ENCODE measurements around the gene TLE4. TPM values are rescaled to one million over a fixed set of nuclear protein-coding genes. Genes with fewer than 3 reads are reported as not detected.

TLE4 gene
- polyA plus RNA-seq, 2 of the 4 experiments (the other 2 are of a cell fraction), result 14.3 to 23.1 TPM

GRCh38 chr9:79562749-79563386 lies 8.9 kb upstream of the TLE4 start (continued):
- TF ChIP-seq HMGXB4 (CRISPR knock-in tag; IDR thresholded peaks at IDR 0.05; ENCODE audit: borderline replicate concordance) (no peak), MYC (IDR thresholded peaks at IDR 0.05; ENCODE audit: borderline replicate concordance, low read length) (no peak), KDM1A (IDR thresholded peaks at IDR 0.05; ENCODE audit: low read depth) (no peak)

GRCh38 chr9:79564105-79564504 lies 7.7 kb upstream of the TLE4 start:
- ATAC-seq, result no peak
- no peak for FAIRE-seq

GRCh38 chr9:79565245-79565644 lies 6.5 kb upstream of the TLE4 start:
- Histone ChIP-seq H3K4me3 (no peak overlapping the region), H3K9me3 (no peaks in the 10 kb centered on the region), H3K27ac (no peak overlapping the region), H3K4me2 (no peak overlapping the region), H3K4me1 (no peaks in the 10 kb centered on the region)
- ChIA-PET POLR2A (no interaction called here), CTCF (no interaction called here)
- TF ChIP-seq FOSL2 (IDR thresholded peaks at IDR 0.05) (no peak), FOSL2 (CRISPR knock-in tag; IDR thresholded peaks at IDR 0.05) (no peak), MYC (IDR thresholded peaks at IDR 0.05; ENCODE audit: borderline replicate concordance, low read length) (no peak), CHD2 (IDR thresholded peaks at IDR 0.05; ENCODE audit: low read length, partially characterized antibody) (no peak), NFE2L2 (conservative IDR thresholded peaks at IDR 0.05; ENCODE audit: low read length) (no peak)
- TF ChIP-seq, protein P1, sequence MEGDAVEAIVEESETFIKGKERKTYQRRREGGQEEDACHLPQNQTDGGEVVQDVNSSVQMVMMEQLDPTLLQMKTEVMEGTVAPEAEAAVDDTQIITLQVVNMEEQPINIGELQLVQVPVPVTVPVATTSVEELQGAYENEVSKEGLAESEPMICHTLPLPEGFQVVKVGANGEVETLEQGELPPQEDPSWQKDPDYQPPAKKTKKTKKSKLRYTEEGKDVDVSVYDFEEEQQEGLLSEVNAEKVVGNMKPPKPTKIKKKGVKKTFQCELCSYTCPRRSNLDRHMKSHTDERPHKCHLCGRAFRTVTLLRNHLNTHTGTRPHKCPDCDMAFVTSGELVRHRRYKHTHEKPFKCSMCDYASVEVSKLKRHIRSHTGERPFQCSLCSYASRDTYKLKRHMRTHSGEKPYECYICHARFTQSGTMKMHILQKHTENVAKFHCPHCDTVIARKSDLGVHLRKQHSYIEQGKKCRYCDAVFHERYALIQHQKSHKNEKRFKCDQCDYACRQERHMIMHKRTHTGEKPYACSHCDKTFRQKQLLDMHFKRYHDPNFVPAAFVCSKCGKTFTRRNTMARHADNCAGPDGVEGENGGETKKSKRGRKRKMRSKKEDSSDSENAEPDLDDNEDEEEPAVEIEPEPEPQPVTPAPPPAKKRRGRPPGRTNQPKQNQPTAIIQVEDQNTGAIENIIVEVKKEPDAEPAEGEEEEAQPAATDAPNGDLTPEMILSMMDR (IDR thresholded peaks at IDR 0.05), result no peak
- TF ChIP-seq, protein P2, sequence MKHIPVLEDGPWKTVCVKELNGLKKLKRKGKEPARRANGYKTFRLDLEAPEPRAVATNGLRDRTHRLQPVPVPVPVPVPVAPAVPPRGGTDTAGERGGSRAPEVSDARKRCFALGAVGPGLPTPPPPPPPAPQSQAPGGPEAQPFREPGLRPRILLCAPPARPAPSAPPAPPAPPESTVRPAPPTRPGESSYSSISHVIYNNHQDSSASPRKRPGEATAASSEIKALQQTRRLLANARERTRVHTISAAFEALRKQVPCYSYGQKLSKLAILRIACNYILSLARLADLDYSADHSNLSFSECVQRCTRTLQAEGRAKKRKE (CRISPR knock-in tag; IDR thresholded peaks at IDR 0.05; ENCODE audit: low read depth), result no peak
- TF ChIP-seq, protein P3, sequence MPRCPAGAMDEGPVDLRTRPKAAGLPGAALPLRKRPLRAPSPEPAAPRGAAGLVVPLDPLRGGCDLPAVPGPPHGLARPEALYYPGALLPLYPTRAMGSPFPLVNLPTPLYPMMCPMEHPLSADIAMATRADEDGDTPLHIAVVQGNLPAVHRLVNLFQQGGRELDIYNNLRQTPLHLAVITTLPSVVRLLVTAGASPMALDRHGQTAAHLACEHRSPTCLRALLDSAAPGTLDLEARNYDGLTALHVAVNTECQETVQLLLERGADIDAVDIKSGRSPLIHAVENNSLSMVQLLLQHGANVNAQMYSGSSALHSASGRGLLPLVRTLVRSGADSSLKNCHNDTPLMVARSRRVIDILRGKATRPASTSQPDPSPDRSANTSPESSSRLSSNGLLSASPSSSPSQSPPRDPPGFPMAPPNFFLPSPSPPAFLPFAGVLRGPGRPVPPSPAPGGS (IDR thresholded peaks at IDR 0.05), result no peak
- WGBS (ENCODE audit: missing lambda C conversion rate), result 78% methylated on average over 2 of the region's 2 CpGs
- FAIRE-seq (no peak), ATAC-seq (no peak), DNase-seq (ENCODE audit: low read depth in 1 of 2, low spot score in 1 of 2) (no peak)

More at GRCh38 chr9:79564105-79564504, 7.7 kb upstream of the TLE4 start:
- 88% methylated on average over 2 of the region's 2 CpGs for WGBS (ENCODE audit: missing lambda C conversion rate)
- no peak for DNase-seq (ENCODE audit: low read depth in 1 of 2, low spot score in 1 of 2)
- H3K4me1 ChIP-seq, result 0 out of 3 replicates have a peak, but pooled peaks cover 4% of the 10 kb centered on the region
- ChIA-PET CTCF (no interaction called here), POLR2A (no interaction called here)
- no peak for TF ChIP-seq NPAS2 (CRISPR knock-in tag; IDR thresholded peaks at IDR 0.05; ENCODE audit: borderline replicate concordance)
- TF ChIP-seq JUNB (IDR thresholded peaks at IDR 0.05), result no peak
- H3K4me3 ChIP-seq, result no peak overlapping the region
- no peak overlapping the region for H3K4me2 ChIP-seq
- H3K9me3 ChIP-seq, result no peaks in the 10 kb centered on the region
- H3K27ac ChIP-seq, result no peak overlapping the region

DNA sequence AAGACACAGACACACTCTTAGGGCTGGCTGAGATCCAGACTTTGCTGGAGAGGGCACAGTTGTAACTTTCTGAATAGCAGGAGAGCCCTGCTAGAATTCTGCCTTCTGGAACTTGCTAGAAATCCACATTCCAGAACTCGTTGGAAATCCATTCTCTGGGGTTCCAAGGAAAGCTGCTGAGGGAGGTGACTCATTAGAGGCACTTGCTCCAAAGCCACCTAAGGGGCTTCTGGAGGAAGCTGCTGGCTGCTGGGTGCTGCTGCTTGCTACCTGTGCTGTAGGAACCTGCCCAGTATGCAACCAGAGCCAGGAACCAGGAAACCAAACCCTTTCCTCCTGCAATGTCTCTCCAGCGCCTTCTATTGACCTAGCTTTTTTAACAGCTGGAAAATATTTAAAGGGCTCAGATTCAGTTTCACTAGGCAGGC lies 4.1 kb upstream of the TLE4 start:
- Histone ChIP-seq H3K4me1 (no peaks in the 10 kb centered on the region), H3K9me3 (no peaks in the 10 kb centered on the region), H3K4me2 (no peak overlapping the region), H3K4me3 (no peak overlapping the region), H3K27ac (no peak overlapping the region)
- DNase-seq (ENCODE audit: low read depth in 1 of 2, low spot score in 1 of 2) (peak in 1 of 2 experiments; percentile 14), FAIRE-seq (no peak), ATAC-seq (no peak)
- TF ChIP-seq SREBF2 (IDR thresholded peaks at IDR 0.05) (no peak), RAD21 (conservative IDR thresholded peaks at IDR 0.05 in 1 of 2, IDR thresholded peaks at IDR 0.05 in 1 of 2) (peak; percentile 28 to 60; a peak in 3 of 5 replicates), RCOR1 (IDR thresholded peaks at IDR 0.05; ENCODE audit: low read depth, low read length) (no peak), EP300 (IDR thresholded peaks at IDR 0.05) (no peak), SMC3 (IDR thresholded peaks at IDR 0.05) (0 out of 3 replicates have a peak, but pooled peaks have one; percentile 6), CBX8 (IDR thresholded peaks at IDR 0.05) (no peak), CBX2 (IDR thresholded peaks at IDR 0.05; ENCODE audit: borderline replicate concordance, low read depth) (no peak), CHD2 (IDR thresholded peaks at IDR 0.05; ENCODE audit: low read length, partially characterized antibody) (no peak)
- TF ChIP-seq, protein P1 (IDR thresholded peaks at IDR 0.05), result 0 out of 3 replicates have a peak, but pooled peaks have one; percentile 20
- ChIA-PET POLR2A (no interaction called here), CTCF (interaction anchor here (0.6 to 1.2 kb wide), 5 partner anchors 9 to 881 kb away, joined by 3 to 4 read pairs (median 3); no protein-coding TSS in a partner anchor)
- 69% methylated on average over 2 of the region's 2 CpGs for WGBS (ENCODE audit: missing lambda C conversion rate)

Measured in A549 (cell line).